NCI-H345 treated with DMSO at 0.1 percent for 48 hours (cell line): Measurements from ENCODE around the gene CDC42EP1.
"Not testable (repeated sequence)": the region's sequence is repeated elsewhere in the genome, so short reads cannot be mapped to it uniquely, and the experiment has no call there.

ENCODE experiments used
- DNase-seq: peaks from one replicate; lab custom pipeline; 2025; ENCODE audit not compliant: unreplicated experiment; lab: John Stamatoyannopoulos, UW

Gene CDC42EP1

DNA sequence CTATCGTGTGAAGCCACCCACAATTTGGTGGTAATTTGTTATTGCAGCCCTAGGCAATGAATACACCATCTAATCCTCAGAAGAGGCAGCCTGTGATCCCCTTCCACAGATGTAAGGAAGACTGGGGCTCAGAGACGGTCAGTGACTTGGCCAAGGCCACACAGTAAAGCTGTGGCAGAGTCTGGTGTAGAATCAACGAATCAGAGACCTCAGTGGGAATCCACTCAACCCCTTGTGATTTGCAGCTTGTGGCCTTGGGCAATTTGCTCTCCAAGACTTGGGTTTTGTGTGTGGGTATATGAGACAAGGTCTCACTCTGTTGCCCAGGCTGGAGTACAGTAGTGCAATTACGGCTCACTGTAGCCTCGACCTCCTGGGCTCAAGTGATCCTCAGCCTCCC lies 17.7 kb downstream of the CDC42EP1 start:
- DNase-seq = no peak

DNA sequence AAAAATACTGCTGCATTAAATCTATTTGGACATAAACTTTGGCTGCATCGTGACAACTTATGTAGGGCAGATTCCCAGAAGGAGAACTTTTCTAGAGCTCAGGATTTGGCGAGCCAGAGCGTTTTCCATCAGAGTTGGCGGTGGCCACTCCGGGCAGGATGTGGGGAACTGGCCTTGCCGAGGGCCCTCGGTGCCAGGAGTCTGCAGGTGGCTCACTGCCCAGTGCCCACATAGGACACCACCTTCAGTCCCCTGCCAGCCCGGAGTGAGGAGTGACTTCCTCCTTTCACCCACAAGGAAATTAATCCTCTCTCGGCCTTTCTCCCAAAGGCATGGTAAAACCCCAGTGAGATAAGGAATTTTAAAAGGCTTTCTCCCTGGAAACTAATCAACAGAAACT lies 21.2 kb downstream of the CDC42EP1 start:
- no peak for DNase-seq

GRCh38 chr22:37582526-37582925 lies 22.2 kb downstream of the CDC42EP1 start:
- no peak for DNase-seq

- no peak for DNase-seq
These were observed 28.4 kb downstream of the CDC42EP1 start for GRCh38 chr22:37588546-37589215.

DNA sequence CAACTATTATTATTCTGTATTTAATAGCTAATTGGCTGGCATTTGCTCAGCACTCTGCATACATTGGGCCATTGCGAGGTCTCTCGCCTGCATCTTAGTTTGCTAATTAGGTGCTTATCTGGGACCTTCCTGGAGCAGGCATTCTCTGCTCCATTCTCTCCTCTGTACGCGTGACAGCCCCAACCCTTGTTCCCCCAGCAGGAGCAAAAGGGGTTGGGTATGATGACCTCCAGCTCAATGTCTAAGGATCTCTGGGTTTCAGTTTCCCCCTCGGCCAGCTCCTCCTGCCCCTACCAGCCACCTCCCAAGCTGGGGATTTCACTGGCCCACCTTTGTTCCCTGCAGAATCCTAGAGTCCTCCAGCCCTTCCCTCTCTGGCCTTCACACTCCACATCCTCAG lies 29.4 kb downstream of the CDC42EP1 start:
- no peak for DNase-seq

DNA sequence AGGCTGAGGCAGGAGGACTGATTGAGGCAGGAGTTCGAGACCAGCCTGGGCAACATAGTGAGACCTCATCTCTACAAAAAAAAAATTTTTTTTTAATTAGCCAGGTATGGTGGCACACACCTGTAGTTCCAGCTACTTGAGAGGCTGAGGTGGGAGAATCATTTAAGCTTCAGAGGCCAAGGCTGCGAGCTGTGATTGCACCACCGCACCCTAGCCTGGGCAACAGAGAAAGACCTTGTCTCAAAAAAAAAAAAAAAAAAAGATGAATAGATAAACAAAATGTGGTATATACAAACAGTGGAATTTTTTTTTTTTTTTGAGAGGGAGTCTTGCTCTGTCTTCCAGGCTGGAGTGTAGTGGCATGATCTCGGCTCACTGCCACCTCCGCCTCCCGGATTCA lies 30.8 kb downstream of the CDC42EP1 start:
- DNase-seq = not testable (repeated sequence)

- DNase-seq = no peak
These were observed 31.6 kb downstream of the CDC42EP1 start for GRCh38 chr22:37591823-37592404.

GRCh38 chr22:37594237-37594636 lies 34.0 kb downstream of the CDC42EP1 start:
- DNase-seq = no peak

DNA sequence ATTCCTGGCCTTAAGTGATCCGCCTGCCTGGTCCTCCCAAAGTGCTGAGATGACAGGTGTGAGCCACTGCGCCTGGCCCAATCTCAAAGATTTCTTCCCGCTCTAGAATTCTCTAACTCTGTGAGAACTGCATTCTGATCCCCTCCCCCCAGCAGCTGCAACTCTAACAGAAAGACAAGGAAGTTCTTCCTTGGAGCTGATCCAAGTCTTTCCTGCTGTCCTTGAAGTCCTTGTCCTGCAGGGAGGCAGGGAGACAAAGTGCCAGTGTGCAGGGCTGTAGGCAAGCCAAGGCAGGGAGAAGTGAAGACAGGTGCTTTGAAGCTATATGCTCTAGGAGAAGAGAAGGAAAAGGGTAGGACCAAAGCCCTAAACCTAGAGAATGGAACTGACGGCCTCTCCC lies 38.9 kb downstream of the CDC42EP1 start:
- DNase-seq = no peak

- no peak for DNase-seq
These were observed 40.9 kb downstream of the CDC42EP1 start for GRCh38 chr22:37601203-37601539.

GRCh38 chr22:37601540-37602442 lies 41.5 kb downstream of the CDC42EP1 start:
- DNase-seq = no peak

GRCh38 chr22:37602546-37603277 lies 42.4 kb downstream of the CDC42EP1 start:
- not testable (repeated sequence) for DNase-seq

DNA sequence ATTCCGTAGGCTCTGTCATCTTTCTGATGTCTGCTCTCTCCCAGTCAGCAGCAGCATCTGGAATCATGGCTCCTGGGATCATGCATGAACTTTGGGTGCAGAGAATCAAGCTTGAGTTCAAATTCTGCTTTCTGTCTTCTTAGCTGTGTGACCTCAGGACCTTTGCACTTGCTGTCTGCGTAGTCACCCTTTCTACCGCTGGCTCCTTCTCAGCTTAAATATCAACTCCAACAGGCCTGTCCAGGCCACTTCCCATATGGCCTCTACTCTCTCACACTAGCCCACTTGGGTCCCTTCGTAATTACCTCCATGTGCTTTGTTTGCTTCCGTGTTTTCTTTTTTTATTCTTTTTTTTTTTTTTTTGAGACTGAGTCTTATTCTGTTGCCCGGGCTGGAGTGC lies 43.8 kb downstream of the CDC42EP1 start:
- no peak for DNase-seq

DNA sequence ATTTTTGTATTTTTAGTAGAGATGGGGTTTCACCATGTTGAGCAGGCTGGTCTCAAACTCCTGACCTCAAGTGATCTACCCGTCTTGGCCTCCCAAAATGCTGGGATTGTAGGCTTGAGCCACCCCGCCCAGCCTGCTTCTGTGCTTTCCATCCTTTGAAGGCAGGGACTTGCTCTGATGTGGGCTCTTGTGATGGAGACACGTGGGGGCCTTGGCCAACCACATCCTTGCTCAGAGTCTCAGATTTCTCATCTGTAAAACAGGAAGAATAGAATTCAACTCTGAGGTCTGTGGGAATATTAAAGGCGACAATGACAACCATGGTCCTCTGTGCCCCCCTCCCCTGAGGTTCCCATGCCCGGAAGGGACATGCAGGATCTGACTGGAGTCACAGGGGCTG lies 44.6 kb downstream of the CDC42EP1 start:
- no peak for DNase-seq

DNA sequence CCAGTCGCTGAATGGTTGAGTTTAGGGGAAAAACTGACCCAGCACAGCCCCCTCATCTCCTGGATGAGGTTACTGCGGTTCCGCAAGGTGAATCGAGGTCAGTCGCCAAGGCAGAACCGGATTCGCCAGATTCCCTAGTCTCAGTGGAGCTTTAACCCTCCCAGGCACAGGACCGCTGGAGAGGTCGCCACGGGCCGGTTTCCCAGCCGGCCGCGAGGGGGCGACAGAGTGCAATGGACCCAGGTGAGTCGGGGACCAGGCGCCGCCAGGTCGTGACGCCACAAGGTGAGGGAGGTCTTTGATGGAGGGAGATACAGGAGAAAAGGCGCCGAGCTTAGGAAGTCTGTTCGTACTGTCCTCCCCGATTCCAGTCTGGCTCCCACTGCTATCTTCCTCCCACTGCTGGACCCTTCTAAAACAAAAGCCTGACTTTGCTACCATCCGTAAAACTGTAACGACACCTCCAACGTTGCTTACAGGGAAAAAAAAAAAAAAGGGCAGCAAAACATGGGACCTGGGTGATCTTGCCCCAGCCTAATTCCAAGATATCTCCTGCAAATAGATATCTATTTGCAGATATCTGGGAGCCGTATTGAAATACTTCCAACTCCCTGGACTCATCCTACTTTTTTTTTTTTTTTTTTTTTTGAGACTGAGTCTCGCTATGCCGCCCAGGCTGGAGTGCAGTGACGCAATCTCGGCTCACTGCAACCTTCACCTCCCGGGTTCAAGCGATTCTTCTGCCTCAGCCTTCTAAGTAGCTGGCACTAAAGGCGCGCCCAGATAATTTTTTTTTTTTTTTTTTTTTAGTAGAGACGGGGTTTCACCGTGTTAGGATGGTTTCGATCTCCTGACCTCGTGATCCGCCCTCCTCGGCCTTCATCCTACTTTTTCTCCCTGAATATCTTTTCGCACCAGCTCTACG lies 47.0 kb downstream of the CDC42EP1 start:
- peak; percentile 72 for DNase-seq

DNA sequence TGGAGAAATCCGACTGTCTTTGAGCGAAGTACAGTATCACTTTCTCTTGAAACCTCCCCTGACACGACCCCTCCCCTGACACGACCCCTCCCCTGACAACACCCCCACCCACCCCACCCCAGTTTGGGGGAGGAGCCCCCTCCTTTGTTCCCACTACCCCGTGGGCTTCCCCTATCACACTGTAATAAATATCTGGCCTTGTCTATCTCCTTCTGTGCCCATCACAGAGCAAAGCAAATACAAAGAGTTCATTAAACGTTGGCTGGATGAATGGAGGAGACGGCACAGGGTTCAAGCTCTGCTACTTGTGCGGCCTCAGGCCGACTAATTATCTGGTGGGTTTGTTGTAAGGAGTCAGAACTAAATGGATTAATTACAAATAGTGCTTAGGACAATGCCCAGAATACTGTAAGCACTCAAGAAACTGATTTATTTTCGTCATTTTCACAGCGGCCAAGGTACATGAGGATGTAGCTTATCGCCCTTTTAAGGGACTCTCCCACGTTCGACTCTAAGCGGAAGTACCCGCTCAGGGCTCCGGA lies 47.7 kb downstream of the CDC42EP1 start:
- peak; percentile 26 for DNase-seq

- peak; percentile 89 for DNase-seq
These were observed 48.4 kb downstream of the CDC42EP1 start, which contains the start of gene GGA1 for GRCh38 chr22:37608477-37609239. TSS of gene GGA1 (plus strand) at chr22:37608834. CDS start at chr22:37608861, 27 bp downstream.

- no peak for DNase-seq
These were observed 49.2 kb downstream of the CDC42EP1 start for GRCh38 chr22:37609240-37610152.
